SK-N-MC (cell line): ENCODE results near the gene DLD.

Source experiments
- EZH2 ChIP-seq: fragments of 200-600 bp; sonication (generic); IDR thresholded peaks from one replicate; pipeline ENCODE4 v1.6.1; 2017; ENCODE audit warnings: antibody characterized with exemption
- FOXP2 ChIP-seq: optimal IDR thresholded peaks from 2 replicates; pipeline ENCODE3; 2011; ENCODE audit warnings: mild to moderate bottlenecking, moderate library complexity; ENCODE audit not compliant: insufficient read depth; ENCODE audit errors: extremely low read length, control extremely low read depth
- POLR2AphosphoS5 ChIP-seq: IDR thresholded peaks from 2 replicates; pipeline ENCODE4 v1.6.1; 2012; ENCODE audit warnings: mild to moderate bottlenecking, low read depth, low read length, borderline replicate concordance

DNA sequence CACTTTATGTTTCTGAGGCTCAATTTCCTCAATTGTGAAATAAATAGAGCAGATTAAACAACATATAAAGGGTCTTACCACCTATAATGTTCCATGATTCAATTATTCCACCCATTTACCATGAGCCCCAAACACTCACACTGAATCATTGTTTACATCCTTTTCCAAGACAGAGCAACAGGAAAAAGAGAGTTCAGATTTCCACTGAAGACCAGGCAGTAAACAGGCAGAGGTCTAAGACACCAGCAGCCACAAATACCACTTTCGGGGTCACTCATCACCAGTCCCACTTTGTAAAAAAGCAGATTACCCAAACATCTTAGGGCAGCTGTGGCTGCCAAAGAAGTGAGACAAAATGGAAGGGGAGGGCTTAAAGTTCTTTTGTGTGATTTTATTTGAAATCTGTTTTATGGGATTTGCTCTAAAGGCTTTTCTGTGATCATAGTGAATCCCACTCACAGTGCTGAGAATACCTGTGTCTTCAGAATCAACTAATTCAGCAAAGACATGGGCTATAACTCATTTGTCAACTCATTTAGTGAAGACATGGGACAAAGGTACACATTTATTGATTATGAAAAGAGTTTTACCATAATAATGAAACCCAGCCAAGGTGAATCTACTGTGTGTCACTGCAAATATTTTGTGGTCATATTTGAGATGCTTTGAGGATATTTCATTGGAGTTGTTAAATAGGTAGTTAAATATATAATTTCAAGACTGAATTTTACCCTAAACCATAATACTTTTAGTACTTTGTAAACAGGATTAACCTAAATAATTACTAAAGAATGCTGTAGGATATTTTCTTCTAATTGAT, 24.8 kb upstream of the DLD start:
- no peak for TF ChIP-seq FOXP2
- TF ChIP-seq POLR2AphosphoS5 = no peak
- no peak for TF ChIP-seq EZH2
